ENCODE data around the gene FOXK1.

The FOXK1 gene

GRCh38 chr7:4758111-4758510 lies 76.0 kb downstream of the FOXK1 start:
- no peak overlapping the region for H3K27ac Mint-ChIP-seq
- DNase-seq (ENCODE audit: low spot score) = no peak
- peaks cover 30% of the 10 kb centered on the region for H3K36me3 Mint-ChIP-seq (ENCODE audit: low read depth)
- H3K4me1 Mint-ChIP-seq (ENCODE audit: low read depth) = peaks cover 4% of the 10 kb centered on the region
- H3K27me3 Mint-ChIP-seq (ENCODE audit: low read depth) = no peaks in the 10 kb centered on the region
- no peaks in the 10 kb centered on the region for H3K9me3 Mint-ChIP-seq
- H3K4me3 Mint-ChIP-seq = no peak overlapping the region

GRCh38 chr7:4758791-4759190 lies 76.7 kb downstream of the FOXK1 start:
- Mint-ChIP-seq H3K27ac (no peak overlapping the region), H3K36me3 (ENCODE audit: low read depth) (peaks cover 32% of the 10 kb centered on the region), H3K4me3 (no peak overlapping the region), H3K4me1 (ENCODE audit: low read depth) (no peaks in the 10 kb centered on the region), H3K9me3 (no peaks in the 10 kb centered on the region), H3K27me3 (ENCODE audit: low read depth) (no peaks in the 10 kb centered on the region)
- DNase-seq (ENCODE audit: low spot score) = no peak

- DNase-seq (ENCODE audit: low spot score) = no peak
- Mint-ChIP-seq H3K27ac (no peak overlapping the region), H3K27me3 (ENCODE audit: low read depth) (no peaks in the 10 kb centered on the region), H3K36me3 (ENCODE audit: low read depth) (peaks cover 32% of the 10 kb centered on the region), H3K4me3 (no peak overlapping the region), H3K9me3 (no peaks in the 10 kb centered on the region), H3K4me1 (ENCODE audit: low read depth) (no peaks in the 10 kb centered on the region)
These were observed 77.1 kb downstream of the FOXK1 start for GRCh38 chr7:4759211-4759610.

GRCh38 chr7:4760952-4761351 lies 78.9 kb downstream of the FOXK1 start:
- peaks cover 25% of the 10 kb centered on the region for H3K36me3 Mint-ChIP-seq (ENCODE audit: low read depth)
- H3K4me1 Mint-ChIP-seq (ENCODE audit: low read depth) = no peaks in the 10 kb centered on the region
- H3K27me3 Mint-ChIP-seq (ENCODE audit: low read depth) = no peaks in the 10 kb centered on the region
- no peaks in the 10 kb centered on the region for H3K9me3 Mint-ChIP-seq
- no peak for DNase-seq (ENCODE audit: low spot score)
- no peak overlapping the region for H3K4me3 Mint-ChIP-seq
- H3K27ac Mint-ChIP-seq = no peak overlapping the region

- H3K27me3 Mint-ChIP-seq (ENCODE audit: low read depth) = no peaks in the 10 kb centered on the region
- H3K36me3 Mint-ChIP-seq (ENCODE audit: low read depth) = peaks cover 22% of the 10 kb centered on the region
- no peaks in the 10 kb centered on the region for H3K9me3 Mint-ChIP-seq
- H3K4me3 Mint-ChIP-seq = no peak overlapping the region
- no peak for DNase-seq (ENCODE audit: low spot score)
- no peak overlapping the region for H3K27ac Mint-ChIP-seq
- no peaks in the 10 kb centered on the region for H3K4me1 Mint-ChIP-seq (ENCODE audit: low read depth)
These were observed 80.3 kb downstream of the FOXK1 start for GRCh38 chr7:4762121-4763055.

- Mint-ChIP-seq H3K36me3 (ENCODE audit: low read depth) (peaks cover 22% of the 10 kb centered on the region), H3K4me1 (ENCODE audit: low read depth) (no peaks in the 10 kb centered on the region), H3K9me3 (no peaks in the 10 kb centered on the region), H3K27ac (no peak overlapping the region), H3K27me3 (ENCODE audit: low read depth) (no peaks in the 10 kb centered on the region), H3K4me3 (no peak overlapping the region)
- DNase-seq (ENCODE audit: low spot score) = no peak
These were observed 81.1 kb downstream of the FOXK1 start for GRCh38 chr7:4763091-4763793.

GRCh38 chr7:4763794-4764185 lies 81.7 kb downstream of the FOXK1 start:
- no peak overlapping the region for H3K27ac Mint-ChIP-seq
- H3K36me3 Mint-ChIP-seq (ENCODE audit: low read depth) = peaks cover 22% of the 10 kb centered on the region
- H3K27me3 Mint-ChIP-seq (ENCODE audit: low read depth) = no peaks in the 10 kb centered on the region
- H3K4me1 Mint-ChIP-seq (ENCODE audit: low read depth) = no peaks in the 10 kb centered on the region
- H3K4me3 Mint-ChIP-seq = no peak overlapping the region
- DNase-seq (ENCODE audit: low spot score) = no peak
- no peaks in the 10 kb centered on the region for H3K9me3 Mint-ChIP-seq

GRCh38 chr7:4764402-4765007 lies 82.4 kb downstream of the FOXK1 start:
- no peak overlapping the region for H3K4me3 Mint-ChIP-seq
- DNase-seq (ENCODE audit: low spot score) = no peak

GRCh38 chr7:4765776-4766490 lies 83.8 kb downstream of the FOXK1 start:
- Mint-ChIP-seq H3K27me3 (ENCODE audit: low read depth) (no peaks in the 10 kb centered on the region), H3K4me3 (no peak overlapping the region), H3K9me3 (no peaks in the 10 kb centered on the region), H3K4me1 (ENCODE audit: low read depth) (no peaks in the 10 kb centered on the region), H3K27ac (no peak overlapping the region), H3K36me3 (ENCODE audit: low read depth) (peaks cover 16% of the 10 kb centered on the region)
- DNase-seq (ENCODE audit: low spot score) = no peak

More at GRCh38 chr7:4764402-4765007, 82.4 kb downstream of the FOXK1 start:
- Mint-ChIP-seq H3K4me1 (ENCODE audit: low read depth) (no peaks in the 10 kb centered on the region), H3K36me3 (ENCODE audit: low read depth) (peaks cover 22% of the 10 kb centered on the region), H3K27ac (no peak overlapping the region), H3K9me3 (no peaks in the 10 kb centered on the region), H3K27me3 (ENCODE audit: low read depth) (no peaks in the 10 kb centered on the region)

- DNase-seq (ENCODE audit: low spot score) = no peak
- Mint-ChIP-seq H3K27me3 (ENCODE audit: low read depth) (no peaks in the 10 kb centered on the region), H3K4me1 (ENCODE audit: low read depth) (no peaks in the 10 kb centered on the region), H3K4me3 (no peak overlapping the region), H3K9me3 (no peaks in the 10 kb centered on the region), H3K36me3 (ENCODE audit: low read depth) (peaks cover 9% of the 10 kb centered on the region), H3K27ac (no peak overlapping the region)
These were observed 84.8 kb downstream of the FOXK1 start for GRCh38 chr7:4766666-4767519.

- Mint-ChIP-seq H3K4me3 (no peak overlapping the region), H3K36me3 (ENCODE audit: low read depth) (no peaks in the 10 kb centered on the region), H3K27me3 (ENCODE audit: low read depth) (no peaks in the 10 kb centered on the region), H3K4me1 (ENCODE audit: low read depth) (no peaks in the 10 kb centered on the region), H3K9me3 (no peaks in the 10 kb centered on the region), H3K27ac (no peak overlapping the region)
- DNase-seq (ENCODE audit: low spot score) = no peak
These were observed 86.8 kb downstream of the FOXK1 start for GRCh38 chr7:4768597-4769569.

GRCh38 chr7:4769761-4770160 lies 87.7 kb downstream of the FOXK1 start:
- Mint-ChIP-seq H3K9me3 (no peaks in the 10 kb centered on the region), H3K4me3 (no peak overlapping the region), H3K4me1 (ENCODE audit: low read depth) (peaks cover 8% of the 10 kb centered on the region), H3K36me3 (ENCODE audit: low read depth) (no peaks in the 10 kb centered on the region), H3K27ac (no peak overlapping the region), H3K27me3 (ENCODE audit: low read depth) (no peaks in the 10 kb centered on the region)
- DNase-seq (ENCODE audit: low spot score) = no peak
